HG02885 (cell line): ENCODE data around the gene IQGAP1.
A peak's percentile ranks its signal among the peaks of the same experiment; 100 is the strongest.
"Not testable (repeated sequence)": the region's sequence is repeated elsewhere in the genome, so short reads cannot be mapped to it uniquely, and the experiment has no call there.

Experiments used
- ATAC-seq: cut with Tn5 transposase; IDR thresholded peaks from one replicate; pipeline ENCODE4 v1.9.1; 2021; ENCODE audit warnings: mild to moderate bottlenecking; ENCODE audit not compliant: unreplicated experiment, poor library complexity

IQGAP1 gene

GRCh38 chr15:90407336-90407735 lies 19.3 kb downstream of the IQGAP1 start:
- ATAC-seq = no peak

- peak; percentile 42 for ATAC-seq
Observed at GRCh38 chr15:90407871-90408317, 19.9 kb downstream of the IQGAP1 start.

GRCh38 chr15:90408657-90409056 lies 20.6 kb downstream of the IQGAP1 start:
- no peak for ATAC-seq

- not testable (repeated sequence) for ATAC-seq
Observed at GRCh38 chr15:90409587-90409986, 21.5 kb downstream of the IQGAP1 start.

GRCh38 chr15:90410316-90410715 lies 22.3 kb downstream of the IQGAP1 start:
- ATAC-seq = not testable (repeated sequence)

GRCh38 chr15:90411176-90411575 lies 23.1 kb downstream of the IQGAP1 start:
- no peak for ATAC-seq

- peak; percentile 83 for ATAC-seq
Observed at GRCh38 chr15:90412356-90413194, 24.5 kb downstream of the IQGAP1 start.

GRCh38 chr15:90413411-90414379 lies 25.7 kb downstream of the IQGAP1 start:
- no peak for ATAC-seq

GRCh38 chr15:90414408-90415028 lies 26.5 kb downstream of the IQGAP1 start:
- no peak for ATAC-seq

- not testable (repeated sequence) for ATAC-seq
Observed at GRCh38 chr15:90416052-90416451, 28.0 kb downstream of the IQGAP1 start.

- no peak for ATAC-seq
Observed at GRCh38 chr15:90418627-90419026, 30.6 kb downstream of the IQGAP1 start.

- no peak for ATAC-seq
Observed at GRCh38 chr15:90419206-90419605, 31.2 kb downstream of the IQGAP1 start.

- peak; percentile 78 for ATAC-seq
Observed at GRCh38 chr15:90419738-90420406, 31.8 kb downstream of the IQGAP1 start.

- ATAC-seq = no peak
Observed at GRCh38 chr15:90420451-90420850, 32.4 kb downstream of the IQGAP1 start.

- no peak for ATAC-seq
Observed at GRCh38 chr15:90421527-90421926, 33.5 kb downstream of the IQGAP1 start.

- ATAC-seq = no peak
Observed at GRCh38 chr15:90422043-90422442, 34.0 kb downstream of the IQGAP1 start.

- no peak for ATAC-seq
Observed at GRCh38 chr15:90422936-90423335, 34.9 kb downstream of the IQGAP1 start.

GRCh38 chr15:90423801-90424319 lies 35.8 kb downstream of the IQGAP1 start:
- no peak for ATAC-seq

GRCh38 chr15:90425726-90426346 lies 37.8 kb downstream of the IQGAP1 start:
- no peak for ATAC-seq
